ENCODE measurements around the gene TPCN2. TPM values are rescaled to one million over a fixed set of nuclear protein-coding genes. Genes with fewer than 3 reads are reported as not detected.

The TPCN2 gene
- total and polyA plus RNA-seq, 4 experiments from 2014 or later: 6.6 to 23.0 (median 14.8) TPM

DNA sequence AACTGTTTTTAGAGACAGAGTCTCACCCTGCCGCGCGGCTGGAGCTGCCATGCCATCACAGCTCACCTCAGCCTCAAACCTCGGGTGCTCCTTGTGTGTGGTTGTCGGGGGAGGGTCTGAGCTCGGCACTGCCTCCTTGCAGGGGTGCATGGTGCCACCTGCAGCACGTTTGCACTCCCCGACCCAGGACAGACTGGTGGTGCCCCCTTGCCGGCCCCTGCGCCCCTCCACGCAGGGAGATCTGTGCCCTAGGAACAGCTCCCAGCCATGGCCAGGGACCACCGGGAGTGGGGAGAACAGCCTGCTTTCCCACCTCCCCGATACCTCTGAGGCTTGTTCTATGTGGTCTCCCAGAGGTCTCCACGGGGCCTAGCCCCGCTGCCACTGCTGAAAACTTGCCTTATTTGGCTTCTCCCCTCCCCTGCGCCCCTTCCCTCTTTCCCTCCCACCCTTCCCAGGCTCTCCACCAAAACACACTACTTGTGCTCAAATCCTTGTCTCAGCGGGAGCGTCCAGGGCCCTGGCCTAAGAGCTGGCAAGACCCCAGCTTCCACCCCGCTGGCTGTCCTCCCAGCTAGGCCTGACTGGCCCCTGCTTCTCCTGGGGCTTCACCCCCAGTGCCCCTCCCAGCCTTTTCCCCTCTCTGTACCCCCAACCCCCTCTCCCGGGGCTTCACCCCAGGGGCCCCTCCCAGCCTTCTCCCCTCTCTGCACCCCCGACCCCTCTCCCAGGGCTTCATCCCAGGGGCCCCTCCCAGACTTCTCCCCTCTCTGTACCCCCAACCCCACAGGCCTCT, 13.4 kb upstream of the TPCN2 start:
- no peaks in the 10 kb centered on the region for H3K4me1 Mint-ChIP-seq
- peak overlapping the region in 1 of 7 donors; percentile 24 for H3K27ac Mint-ChIP-seq
- intact Hi-C loops (cut with micrococcal nuclease): no loop called here
- Histone ChIP-seq H3K4me3 (ENCODE audit: low read length in 2 of 2) (no peak overlapping the region), H3K4me1 (ENCODE audit: insufficient read depth, low read length) (no peaks in the 10 kb centered on the region), H3K9me3 (ENCODE audit: control insufficient read depth in 1 of 2, low read length in 2 of 2) (no peaks in the 10 kb centered on the region), H3K27ac (ENCODE audit: low read depth, low read length) (no peak overlapping the region), H3K27me3 (ENCODE audit: insufficient read depth, low read length) (no peaks in the 10 kb centered on the region), H3K36me3 (ENCODE audit: insufficient read depth, low read length) (no peaks in the 10 kb centered on the region)
- ChIA-PET CTCF (ENCODE audit: partially characterized antibody) (interaction anchor here (0.6 kb wide), 1 partner anchor 81 kb away, joined by 3 read pairs; no protein-coding TSS in a partner anchor), POLR2A (ENCODE audit: partially characterized antibody) (no interaction called here)
- H3K36me3 Mint-ChIP-seq: no peaks in the 10 kb centered on the region
- no peak overlapping the region for H3K4me3 Mint-ChIP-seq
- DNase-seq: no peak
- H3K9me3 Mint-ChIP-seq: no peaks in the 10 kb centered on the region
- peaks cover 4 to 6% of the 10 kb centered on the region in 2 donors for H3K27me3 Mint-ChIP-seq

DNA sequence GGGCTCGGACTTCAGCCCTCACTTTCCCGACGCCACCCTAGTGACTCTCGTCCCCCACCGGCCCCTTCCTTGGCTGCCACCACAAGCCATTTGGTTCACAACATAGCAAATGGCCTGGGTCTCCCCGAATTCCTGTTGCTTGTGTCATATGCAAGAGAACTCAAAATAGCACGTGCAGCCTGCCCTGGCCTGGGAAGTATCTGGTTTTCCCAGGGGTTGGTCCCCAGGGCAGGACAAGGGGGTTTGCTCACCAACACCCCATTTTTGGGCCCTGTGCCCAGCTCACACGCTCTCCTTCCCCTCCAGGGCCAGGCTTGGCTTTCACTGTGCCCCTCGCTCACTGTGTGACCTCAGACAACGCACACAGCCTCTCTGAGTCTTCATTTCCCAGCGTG, 12.8 kb upstream of the TPCN2 start:
- Histone ChIP-seq H3K27ac (ENCODE audit: low read depth, low read length) (no peak overlapping the region), H3K9me3 (ENCODE audit: control insufficient read depth in 1 of 2, low read length in 2 of 2) (no peaks in the 10 kb centered on the region), H3K4me3 (ENCODE audit: low read length in 2 of 2) (no peak overlapping the region), H3K36me3 (ENCODE audit: insufficient read depth, low read length) (no peaks in the 10 kb centered on the region), H3K27me3 (ENCODE audit: insufficient read depth, low read length) (no peaks in the 10 kb centered on the region), H3K4me1 (ENCODE audit: insufficient read depth, low read length) (no peaks in the 10 kb centered on the region)
- no peak for DNase-seq
- CTCF ChIA-PET (ENCODE audit: partially characterized antibody): interaction anchor here (0.6 kb wide), 1 partner anchor 82 kb away, joined by 3 read pairs; no protein-coding TSS in a partner anchor
- H3K4me3 Mint-ChIP-seq: no peak overlapping the region
- no peaks in the 10 kb centered on the region for H3K36me3 Mint-ChIP-seq
- POLR2A ChIA-PET (ENCODE audit: partially characterized antibody): no interaction called here
- no peaks in the 10 kb centered on the region for H3K9me3 Mint-ChIP-seq
- H3K4me1 Mint-ChIP-seq: no peaks in the 10 kb centered on the region
- intact Hi-C loops (cut with micrococcal nuclease): no loop called here
- peak overlapping the region in 1 of 7 donors; percentile 24 for H3K27ac Mint-ChIP-seq
- H3K27me3 Mint-ChIP-seq: peaks cover 4 to 6% of the 10 kb centered on the region in 2 donors

DNA sequence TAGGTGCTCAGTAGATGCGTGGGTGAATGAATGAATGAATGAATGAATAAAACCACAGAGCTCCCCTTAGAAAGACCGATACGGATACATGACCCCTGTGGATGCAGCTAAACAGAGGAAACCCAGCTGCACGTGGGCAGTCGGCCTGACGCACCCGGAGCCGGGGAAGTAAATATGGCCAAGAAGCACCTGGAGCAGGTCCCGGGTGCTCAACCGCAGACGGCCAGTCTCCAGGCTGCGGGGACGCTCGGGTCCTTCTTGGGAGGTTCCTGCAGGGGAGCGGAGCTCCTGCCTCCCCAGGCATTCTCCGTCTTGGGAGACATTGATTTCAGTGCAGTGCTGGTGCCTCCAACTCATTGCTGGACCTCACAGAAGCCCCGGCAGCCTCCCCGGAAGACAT, 11.7 kb upstream of the TPCN2 start:
- no peaks in the 10 kb centered on the region for H3K27me3 ChIP-seq (ENCODE audit: insufficient read depth, low read length)
- Mint-ChIP-seq H3K9me3 (no peaks in the 10 kb centered on the region), H3K27me3 (peaks cover 4% of the 10 kb centered on the region in 2 donors), H3K36me3 (no peaks in the 10 kb centered on the region), H3K27ac (no peak overlapping the region), H3K4me1 (no peaks in the 10 kb centered on the region), H3K4me3 (no peak overlapping the region)
- no peak overlapping the region for H3K27ac ChIP-seq (ENCODE audit: low read depth, low read length)
- no peak for DNase-seq
- no peaks in the 10 kb centered on the region for H3K9me3 ChIP-seq (ENCODE audit: control insufficient read depth in 1 of 2, low read length in 2 of 2)
- ChIA-PET POLR2A (ENCODE audit: partially characterized antibody) (no interaction called here), CTCF (ENCODE audit: partially characterized antibody) (no interaction called here)
- no peak overlapping the region for H3K4me3 ChIP-seq (ENCODE audit: low read length in 2 of 2)
- intact Hi-C loops (cut with micrococcal nuclease): no loop called here
- H3K4me1 ChIP-seq (ENCODE audit: insufficient read depth, low read length): no peaks in the 10 kb centered on the region
- H3K36me3 ChIP-seq (ENCODE audit: insufficient read depth, low read length): no peaks in the 10 kb centered on the region

DNA sequence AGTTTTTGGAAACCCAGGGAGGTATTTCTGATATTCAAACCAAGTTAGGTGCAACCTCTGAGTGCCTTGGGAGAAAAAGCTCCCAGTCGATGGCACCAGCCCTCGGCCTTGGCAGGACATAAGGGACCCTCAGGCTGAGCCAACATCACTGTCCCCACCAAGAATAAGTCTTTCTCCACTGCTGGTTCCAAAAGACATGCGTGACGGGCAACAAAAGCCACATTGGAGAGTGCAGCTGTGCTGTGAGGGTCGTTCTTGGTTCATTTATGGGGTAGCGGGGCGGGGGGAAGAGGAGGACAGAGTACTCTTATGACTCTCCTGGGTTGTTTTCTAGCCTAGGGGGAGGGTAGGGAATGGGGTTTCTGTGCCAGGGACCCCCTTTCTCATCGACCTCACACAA, 11.2 kb upstream of the TPCN2 start:
- no peak for DNase-seq
- Mint-ChIP-seq H3K4me1 (no peaks in the 10 kb centered on the region), H3K27me3 (peaks cover 4% of the 10 kb centered on the region in 2 donors), H3K36me3 (no peaks in the 10 kb centered on the region), H3K27ac (no peak overlapping the region), H3K4me3 (no peak overlapping the region), H3K9me3 (no peaks in the 10 kb centered on the region)
- no peak overlapping the region for H3K27ac ChIP-seq (ENCODE audit: low read depth, low read length)
- no peaks in the 10 kb centered on the region for H3K9me3 ChIP-seq (ENCODE audit: control insufficient read depth in 1 of 2, low read length in 2 of 2)
- intact Hi-C loops (cut with micrococcal nuclease): no loop called here
- ChIA-PET POLR2A (ENCODE audit: partially characterized antibody) (no interaction called here), CTCF (ENCODE audit: partially characterized antibody) (no interaction called here)
- H3K4me3 ChIP-seq (ENCODE audit: low read length in 2 of 2): no peak overlapping the region
- H3K4me1 ChIP-seq (ENCODE audit: insufficient read depth, low read length): no peaks in the 10 kb centered on the region
- H3K27me3 ChIP-seq (ENCODE audit: insufficient read depth, low read length): no peaks in the 10 kb centered on the region
- no peaks in the 10 kb centered on the region for H3K36me3 ChIP-seq (ENCODE audit: insufficient read depth, low read length)

DNA sequence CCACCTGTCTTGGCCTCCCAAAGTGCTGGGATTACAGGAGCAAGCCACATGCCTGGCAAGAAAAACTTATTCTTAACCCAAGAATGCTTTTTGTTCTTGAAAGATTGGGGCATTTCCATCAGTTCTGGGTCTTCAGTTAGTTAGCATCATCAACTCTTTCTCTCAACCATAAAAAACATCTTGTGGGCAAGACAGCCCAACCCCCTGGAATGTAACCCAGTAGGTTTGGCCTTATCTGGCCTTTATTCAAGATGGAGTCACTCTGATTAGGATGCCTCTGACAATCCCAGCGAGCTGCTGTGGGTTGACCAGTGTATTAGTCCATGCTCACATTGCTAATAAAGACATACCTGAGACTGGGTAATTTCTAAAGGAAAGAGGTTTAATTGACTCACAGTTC, 9.2 kb upstream of the TPCN2 start:
- H3K36me3 ChIP-seq (ENCODE audit: insufficient read depth, low read length): no peaks in the 10 kb centered on the region
- no peaks in the 10 kb centered on the region for H3K9me3 ChIP-seq (ENCODE audit: control insufficient read depth in 1 of 2, low read length in 2 of 2)
- no peaks in the 10 kb centered on the region for H3K4me1 ChIP-seq (ENCODE audit: insufficient read depth, low read length)
- H3K4me1 Mint-ChIP-seq: peaks cover 0 to 1% (median 0%) of the 10 kb centered on the region in 4 donors
- no peak overlapping the region for H3K4me3 Mint-ChIP-seq
- no peaks in the 10 kb centered on the region for H3K36me3 Mint-ChIP-seq
- DNase-seq: no peak
- ChIA-PET POLR2A (ENCODE audit: partially characterized antibody) (no interaction called here), CTCF (ENCODE audit: partially characterized antibody) (no interaction called here)
- no peaks in the 10 kb centered on the region for H3K9me3 Mint-ChIP-seq
- no peak overlapping the region for H3K4me3 ChIP-seq (ENCODE audit: low read length in 2 of 2)
- peaks cover 2% of the 10 kb centered on the region in 2 donors for H3K27me3 Mint-ChIP-seq
- H3K27me3 ChIP-seq (ENCODE audit: insufficient read depth, low read length): no peaks in the 10 kb centered on the region
- intact Hi-C loops (cut with micrococcal nuclease): no loop called here
- no peak overlapping the region for H3K27ac Mint-ChIP-seq
- no peak overlapping the region for H3K27ac ChIP-seq (ENCODE audit: low read depth, low read length)

DNA sequence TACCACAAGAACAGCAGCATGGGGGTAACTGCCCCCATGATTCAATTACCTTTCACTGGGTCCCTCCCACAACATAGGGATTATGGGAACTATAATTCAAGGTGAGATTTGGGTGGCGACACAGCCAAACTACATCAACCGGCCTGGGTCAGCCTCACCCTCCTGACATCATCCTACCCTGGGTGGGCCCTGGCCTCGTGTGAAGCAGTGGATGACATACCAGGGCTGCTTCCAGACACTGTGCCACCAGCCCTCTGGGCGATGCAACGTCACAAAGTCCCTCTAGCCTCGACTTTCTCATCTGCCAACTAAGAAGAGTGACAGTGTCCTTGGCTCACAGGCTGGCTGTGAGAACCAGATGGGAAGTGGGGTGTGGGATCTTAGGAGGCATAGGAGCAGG, 8.7 kb upstream of the TPCN2 start:
- CTCF ChIA-PET (ENCODE audit: partially characterized antibody): no interaction called here
- H3K36me3 Mint-ChIP-seq: no peaks in the 10 kb centered on the region
- H3K4me1 Mint-ChIP-seq: peaks cover 0 to 3% (median under 1%) of the 10 kb centered on the region in 4 donors

DNA sequence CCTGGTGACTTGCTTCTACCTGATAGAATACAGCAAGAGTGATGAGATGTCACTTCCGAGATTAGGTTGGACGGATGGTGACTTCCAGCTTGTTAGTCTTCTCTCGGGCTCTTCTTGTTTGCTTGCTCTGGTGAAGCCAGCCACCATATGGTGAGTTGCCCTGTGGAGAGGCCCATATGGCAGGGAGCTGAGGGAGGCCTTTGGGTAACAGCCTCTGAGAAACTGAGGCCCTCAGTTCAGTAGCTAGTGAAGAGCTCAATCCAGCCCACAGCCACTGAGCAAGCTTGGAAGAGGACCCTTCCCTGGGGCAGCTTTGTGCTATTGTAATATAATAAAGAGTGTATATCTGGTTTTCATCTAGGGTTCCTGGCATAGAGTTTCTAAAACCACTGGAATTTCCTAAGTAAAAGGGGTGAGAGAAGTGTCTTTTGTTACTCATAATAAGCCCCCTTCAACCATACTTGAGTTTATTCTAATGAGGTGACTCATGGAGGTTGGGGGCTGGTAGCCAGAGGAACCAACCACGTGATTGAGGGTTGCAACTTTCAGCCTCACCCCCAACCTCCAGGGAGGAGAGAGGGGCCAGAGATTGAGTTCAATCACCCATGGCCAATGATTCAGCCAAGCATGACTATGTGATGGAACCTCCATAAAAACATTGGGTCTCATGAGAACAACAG, 8.0 kb upstream of the TPCN2 start:
- Mint-ChIP-seq H3K4me3 (no peak overlapping the region), H3K36me3 (no peaks in the 10 kb centered on the region), H3K27me3 (peaks cover 0 to 2% of the 10 kb centered on the region in 2 donors), H3K27ac (no peak overlapping the region), H3K4me1 (peaks cover 0 to 3% (median under 1%) of the 10 kb centered on the region in 4 donors), H3K9me3 (no peaks in the 10 kb centered on the region)
- no peak for DNase-seq
- Histone ChIP-seq H3K4me1 (ENCODE audit: insufficient read depth, low read length) (no peaks in the 10 kb centered on the region), H3K9me3 (ENCODE audit: control insufficient read depth in 1 of 2, low read length in 2 of 2) (no peaks in the 10 kb centered on the region), H3K27me3 (ENCODE audit: insufficient read depth, low read length) (no peaks in the 10 kb centered on the region), H3K4me3 (ENCODE audit: low read length in 2 of 2) (no peak overlapping the region), H3K36me3 (ENCODE audit: insufficient read depth, low read length) (no peaks in the 10 kb centered on the region), H3K27ac (ENCODE audit: low read depth, low read length) (no peak overlapping the region)
- ChIA-PET POLR2A (ENCODE audit: partially characterized antibody) (no interaction called here), CTCF (ENCODE audit: partially characterized antibody) (no interaction called here)
- intact Hi-C loops (cut with micrococcal nuclease): no loop called here

More for the DNA sequence above, 8.7 kb upstream of the TPCN2 start:
- no peaks in the 10 kb centered on the region for H3K36me3 ChIP-seq (ENCODE audit: insufficient read depth, low read length)
- H3K27me3 ChIP-seq (ENCODE audit: insufficient read depth, low read length): no peaks in the 10 kb centered on the region
- Mint-ChIP-seq H3K27me3 (peaks cover 0 to 2% of the 10 kb centered on the region in 2 donors), H3K9me3 (no peaks in the 10 kb centered on the region), H3K4me3 (no peak overlapping the region), H3K27ac (no peak overlapping the region)
- intact Hi-C loops (cut with micrococcal nuclease): no loop called here
- DNase-seq: no peak
- no peak overlapping the region for H3K4me3 ChIP-seq (ENCODE audit: low read length in 2 of 2)
- no peak overlapping the region for H3K27ac ChIP-seq (ENCODE audit: low read depth, low read length)
- H3K4me1 ChIP-seq (ENCODE audit: insufficient read depth, low read length): no peaks in the 10 kb centered on the region
- H3K9me3 ChIP-seq (ENCODE audit: control insufficient read depth in 1 of 2, low read length in 2 of 2): no peaks in the 10 kb centered on the region
- POLR2A ChIA-PET (ENCODE audit: partially characterized antibody): no interaction called here

Measured in CD4-positive, alpha-beta memory T cell (primary cell).